BJ (cell line): ENCODE data around the gene PIGQ. TPM values are rescaled to one million over a fixed set of nuclear protein-coding genes. Genes with fewer than 3 reads are reported as not detected.

Source experiments
- CTCF ChIA-PET: fragments of 350-600 bp; formaldehyde crosslinking; extraction: SDS; loops from one replicate; lab custom pipeline; 2021; ENCODE audit warnings: antibody characterized with exemption, inconsistent platforms; lab: Yijun Ruan, JAX
- POLR2A ChIA-PET: fragments of 300-600 bp; sonication (Branson Sonifier 250); formaldehyde crosslinking; extraction: SDS; loops from one replicate; lab custom pipeline; 2021; ENCODE audit warnings: antibody characterized with exemption; lab: Charles Lee
- DNase-seq: peaks from one replicate; pipeline ENCODE4 v3.0.0-alpha.2; 2011; ENCODE audit warnings: low read depth
- H3K27me3 ChIP-seq: 2 replicates; pipeline ENCODE4 v1.6.0; 2011; ENCODE audit warnings: low read length; ENCODE audit not compliant: control insufficient read depth, insufficient read depth
- H3K36me3 ChIP-seq: 2 replicates; pipeline ENCODE4 v1.5.1; 2011; ENCODE audit warnings: low read length; ENCODE audit not compliant: control insufficient read depth, insufficient read depth
- H3K4me3 ChIP-seq: 2 replicates; pipeline ENCODE4 v1.5.1; 2011; ENCODE audit warnings: low read depth, mild to moderate bottlenecking, control low read depth, low read length
- polyA plus RNA-seq: library from polyadenylated mRNA; depleted of rRNA; stranded (reverse); fragments of >200 nt; gene quantifications from 2 replicates; pipeline ENCODE4 v1.2.3, GENCODE V29; 2011
- TF ChIP-seq, protein P1 (sequence below): IDR thresholded peaks from 2 replicates; pipeline ENCODE4 v1.5.1; 2011; ENCODE audit warnings: low read depth, mild to moderate bottlenecking, control low read depth, inconsistent platforms, low read length, moderate library complexity; ENCODE audit not compliant: insufficient read depth

PIGQ gene
- polyA plus RNA-seq, 1 experiment: 26.6 TPM

DNA sequence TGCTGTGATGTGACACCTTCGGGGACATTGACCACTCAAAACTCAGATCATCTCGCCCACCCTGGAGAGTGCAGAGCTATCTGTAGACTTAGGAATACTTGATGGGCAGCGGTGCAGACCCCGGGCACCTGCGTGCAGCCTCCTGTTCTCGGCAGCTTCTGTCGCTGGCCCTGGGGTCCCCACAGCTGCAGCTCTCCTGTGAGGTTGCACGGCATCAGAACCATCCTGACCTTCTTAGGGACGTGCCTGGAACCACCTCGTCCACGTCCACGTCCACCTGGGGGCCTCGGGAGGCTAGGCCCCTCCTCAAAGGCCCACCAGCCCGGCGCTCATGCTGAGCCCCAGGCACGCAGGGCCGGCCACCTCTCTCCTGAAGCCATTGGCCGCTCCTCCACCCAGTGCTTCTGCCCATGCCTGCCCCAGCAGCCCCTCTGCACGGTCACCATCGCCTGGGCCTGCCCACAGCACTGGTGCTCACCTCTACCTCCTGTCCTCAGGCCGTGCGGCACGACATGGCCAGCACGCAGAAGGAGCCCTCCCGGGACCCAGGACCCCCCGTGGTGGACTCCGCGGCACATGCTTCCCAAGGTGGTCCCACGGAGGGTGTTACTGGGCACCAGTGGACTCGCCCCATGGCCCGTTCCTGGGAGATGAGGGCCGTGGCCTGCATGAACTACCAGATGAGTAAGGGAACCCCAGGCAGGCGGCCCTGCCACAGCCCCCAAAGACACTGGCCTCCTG lies 58.7 kb downstream of the PIGQ start:
- Histone ChIP-seq H3K27me3 (no peaks in the 10 kb centered on the region), H3K4me3 (no peak overlapping the region), H3K36me3 (peaks cover 12% of the 10 kb centered on the region)
- CTCF ChIA-PET: no interaction called here
- TF ChIP-seq, protein P1, sequence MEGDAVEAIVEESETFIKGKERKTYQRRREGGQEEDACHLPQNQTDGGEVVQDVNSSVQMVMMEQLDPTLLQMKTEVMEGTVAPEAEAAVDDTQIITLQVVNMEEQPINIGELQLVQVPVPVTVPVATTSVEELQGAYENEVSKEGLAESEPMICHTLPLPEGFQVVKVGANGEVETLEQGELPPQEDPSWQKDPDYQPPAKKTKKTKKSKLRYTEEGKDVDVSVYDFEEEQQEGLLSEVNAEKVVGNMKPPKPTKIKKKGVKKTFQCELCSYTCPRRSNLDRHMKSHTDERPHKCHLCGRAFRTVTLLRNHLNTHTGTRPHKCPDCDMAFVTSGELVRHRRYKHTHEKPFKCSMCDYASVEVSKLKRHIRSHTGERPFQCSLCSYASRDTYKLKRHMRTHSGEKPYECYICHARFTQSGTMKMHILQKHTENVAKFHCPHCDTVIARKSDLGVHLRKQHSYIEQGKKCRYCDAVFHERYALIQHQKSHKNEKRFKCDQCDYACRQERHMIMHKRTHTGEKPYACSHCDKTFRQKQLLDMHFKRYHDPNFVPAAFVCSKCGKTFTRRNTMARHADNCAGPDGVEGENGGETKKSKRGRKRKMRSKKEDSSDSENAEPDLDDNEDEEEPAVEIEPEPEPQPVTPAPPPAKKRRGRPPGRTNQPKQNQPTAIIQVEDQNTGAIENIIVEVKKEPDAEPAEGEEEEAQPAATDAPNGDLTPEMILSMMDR: no peak
- POLR2A ChIA-PET: no interaction called here
- DNase-seq: no peak

DNA sequence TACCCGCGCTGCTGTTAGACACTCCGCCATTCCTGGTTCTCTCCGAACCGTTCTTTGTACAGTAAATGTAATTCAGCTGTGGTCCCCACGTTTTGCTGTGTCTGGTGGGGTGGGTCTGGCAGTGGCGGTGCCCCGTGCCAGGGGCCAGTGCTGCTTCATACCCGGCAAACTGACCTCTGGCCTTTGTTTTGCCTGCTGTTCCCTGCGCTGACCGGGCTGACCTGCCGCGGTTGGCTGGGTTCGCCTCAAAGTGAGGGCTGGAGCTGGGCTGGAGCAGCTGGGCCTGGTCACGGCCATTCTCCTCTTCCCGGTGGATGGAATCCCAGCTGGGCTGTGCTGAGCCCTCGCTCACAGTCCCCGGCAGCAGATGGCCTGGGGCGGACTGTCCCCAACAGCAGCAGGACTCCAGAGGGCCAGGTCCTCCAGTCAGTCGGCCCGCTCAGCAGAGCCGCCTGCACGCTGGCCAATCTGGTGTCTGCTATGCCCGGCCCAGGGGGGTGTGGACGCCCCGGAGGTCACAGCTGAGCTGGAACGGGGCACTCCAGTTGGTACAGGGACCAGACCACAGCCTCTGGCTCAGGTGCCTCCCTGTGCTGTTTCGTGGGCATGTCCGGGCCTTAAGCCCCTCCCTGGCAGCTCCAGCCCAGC lies 59.5 kb downstream of the PIGQ start:
- H3K36me3 ChIP-seq: peaks cover 17% of the 10 kb centered on the region
- TF ChIP-seq, protein P1: no peak
- ChIA-PET POLR2A (no interaction called here), CTCF (no interaction called here)
- H3K27me3 ChIP-seq: no peaks in the 10 kb centered on the region
- no peak for DNase-seq
- H3K4me3 ChIP-seq: no peak overlapping the region

DNA sequence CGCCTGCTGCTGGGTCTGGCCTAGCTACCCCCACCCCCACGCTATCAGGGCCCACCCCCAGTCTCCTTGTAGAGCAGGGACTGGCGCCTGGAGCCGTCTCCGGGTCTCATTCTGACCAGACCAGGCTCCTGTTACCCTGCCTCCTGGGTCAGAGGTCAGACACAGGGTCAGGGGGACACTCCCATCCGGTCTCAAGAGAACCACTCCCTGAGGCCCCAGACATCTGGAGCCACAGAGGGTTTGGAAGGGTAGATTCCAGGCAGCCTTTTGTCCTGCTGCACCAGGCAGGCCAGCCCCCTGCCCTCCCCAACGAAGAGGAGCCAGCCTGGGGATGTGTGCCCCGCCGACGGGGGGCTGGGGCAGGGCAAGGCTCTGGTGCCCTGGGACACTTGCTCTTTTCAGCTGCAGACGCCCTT lies 60.1 kb downstream of the PIGQ start:
- no peak overlapping the region for H3K4me3 ChIP-seq
- DNase-seq: no peak
- CTCF ChIA-PET: no interaction called here
- POLR2A ChIA-PET: no interaction called here
- TF ChIP-seq, protein P1: no peak
- peaks cover 17% of the 10 kb centered on the region for H3K36me3 ChIP-seq
- no peaks in the 10 kb centered on the region for H3K27me3 ChIP-seq

DNA sequence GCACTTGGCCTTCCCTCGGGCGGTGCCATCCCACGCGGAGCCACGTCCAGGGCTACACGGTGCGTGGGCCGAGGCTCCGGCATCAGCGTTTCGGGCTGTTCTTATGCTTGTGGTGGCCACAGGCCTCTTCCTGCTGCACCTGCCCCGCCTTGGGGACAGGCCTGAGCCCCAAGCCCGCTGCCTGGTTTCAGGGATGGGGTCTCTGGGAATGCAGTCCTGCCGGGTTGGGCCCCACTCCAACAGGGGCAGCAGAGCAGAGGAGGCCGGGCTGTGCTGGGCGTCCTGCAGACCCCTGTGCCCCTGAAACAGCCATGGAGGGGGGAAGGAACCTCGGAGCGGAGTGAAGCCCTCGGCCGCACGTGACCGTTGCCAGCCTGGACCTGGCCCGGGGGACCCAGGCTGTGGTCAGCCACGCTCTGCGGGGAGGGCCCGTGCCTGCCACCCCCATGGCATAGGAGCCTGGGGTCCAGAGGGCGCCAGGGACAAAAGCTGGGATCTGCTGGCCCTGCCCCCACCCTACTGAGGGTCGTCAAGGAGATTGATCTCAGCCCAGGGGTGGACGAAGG lies 60.6 kb downstream of the PIGQ start:
- POLR2A ChIA-PET: no interaction called here
- Histone ChIP-seq H3K27me3 (no peaks in the 10 kb centered on the region), H3K4me3 (no peak overlapping the region), H3K36me3 (peaks cover 17% of the 10 kb centered on the region)
- no peak for DNase-seq
- CTCF ChIA-PET: no interaction called here
- TF ChIP-seq, protein P1: no peak

DNA sequence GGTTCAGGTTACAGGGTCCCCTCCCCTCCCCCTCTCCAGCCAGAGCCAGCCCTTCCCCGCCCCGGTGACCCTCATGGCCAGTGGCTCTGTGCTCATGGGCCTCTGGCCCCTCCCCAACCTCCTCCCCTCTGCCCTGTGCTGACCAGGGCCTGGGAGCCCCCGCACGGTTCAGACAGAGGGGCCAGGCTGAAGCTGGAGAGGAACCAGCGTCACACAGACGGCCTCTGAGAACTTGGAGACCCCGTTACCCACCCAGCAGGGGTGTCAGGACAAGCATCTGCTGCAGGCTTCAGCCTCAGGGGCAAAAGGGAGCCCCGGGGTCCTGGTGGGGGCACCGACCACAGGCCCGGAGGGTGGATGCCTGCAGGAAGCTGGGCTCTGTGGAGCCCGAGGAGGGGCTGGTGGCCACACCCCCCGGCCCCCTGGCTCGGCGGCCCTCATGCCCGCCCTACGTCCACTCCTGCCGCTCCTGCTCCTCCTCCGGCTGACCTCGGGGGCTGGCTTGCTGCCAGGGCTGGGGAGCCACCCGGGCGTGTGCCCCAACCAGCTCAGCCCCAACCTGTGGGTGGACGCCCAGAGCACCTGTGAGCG lies 61.1 kb downstream of the PIGQ start, which contains the start of gene WFIKKN1:
WFIKKN1 (plus strand) TSS at position 171 of the 591 bp plus-strand sequence; CDS start at position 440, 269 bp downstream.
- no peaks in the 10 kb centered on the region for H3K27me3 ChIP-seq
- no peak for DNase-seq
- ChIA-PET CTCF (no interaction called here), POLR2A (no interaction called here)
- H3K4me3 ChIP-seq: no peak within 1 kb of the TSS
- TF ChIP-seq, protein P1: no peak
- H3K36me3 ChIP-seq: peaks cover 17% of the 10 kb centered on the region
